K562 (cell line): ENCODE measurements around the gene SLC41A3. TPM values are rescaled to one million over a fixed set of nuclear protein-coding genes. Genes with fewer than 3 reads are reported as not detected.

Source experiments
- ATAC-seq: fragments of 200-7000 bp; cut with Tn5 transposase; 3 replicates; pipeline ENCODE4 v1.9.1; 2020; ENCODE audit warnings: moderate library complexity
- BruUV-seq: library from RNA; stranded (reverse); fragments of 400-500 nt; replicated peaks from 2 replicates; lab custom pipeline; 2021; lab: Mats Ljungman, UMichigan
- CTCF ChIA-PET: fragments of 300-600 bp; formaldehyde crosslinking; extraction: SDS; loops from one replicate; lab custom pipeline; 2021; ENCODE audit warnings: low intra/inter-chr PET ratio; lab: Yijun Ruan, JAX
- POLR2A ChIA-PET: fragments of 300-600, 350-650 bp; sonication (Branson Sonifier 250); formaldehyde crosslinking; extraction: SDS; loops from one replicate; lab custom pipeline; 2021; ENCODE audit warnings: antibody characterized with exemption, inconsistent platforms; lab: Yijun Ruan, JAX
- DNase-seq, 4 experiments: peaks; one replicate each; pipeline versions ENCODE4 v3.0.0 to v3.0.0-alpha.2; 2011 to 2018; ENCODE audit warnings: low spot score in 3 of 4, mixed read lengths in 3 of 4; ENCODE audit errors: extremely low read depth in 1 of 4
- FAIRE-seq: peaks from 2 replicates; lab custom pipeline; 2011; peaks lifted over from hg19 to GRCh38; lab: Jason Lieb, UNC
- H2AFZ ChIP-seq: 2 replicates; pipeline ENCODE4 v1.6.0; 2011; ENCODE audit warnings: low read depth, low read length, control low read depth, inconsistent platforms
- H3K27ac ChIP-seq: fragments of 200-600 bp; 3 replicates; pipeline ENCODE4 v1.8.0; 2011; ENCODE audit warnings: low read depth, mild to moderate bottlenecking, control low read depth, inconsistent platforms, low read length, moderate library complexity, mixed read lengths; ENCODE audit errors: extremely low read depth
- H3K27me3 ChIP-seq, 2 experiments: fragments of 300-600 bp in 1 of 2; 2 replicates in 1 of 2; 3 replicates in 1 of 2; pipeline versions ENCODE4 v1.6.0 to v1.8.0; 2011; ENCODE audit warnings: inconsistent platforms in 2 of 2, low read length in 2 of 2, mild to moderate bottlenecking in 1 of 2, mixed read lengths in 1 of 2, moderate library complexity in 1 of 2; ENCODE audit not compliant: control insufficient read depth in 2 of 2, insufficient read depth in 2 of 2
- H3K36me3 ChIP-seq: fragments of 300-600 bp; 3 replicates; pipeline ENCODE4 v1.8.0; 2011; ENCODE audit warnings: mild to moderate bottlenecking, low read length, inconsistent platforms; ENCODE audit not compliant: control insufficient read depth, insufficient read depth
- H3K4me1 ChIP-seq, 2 experiments: fragments of 200-600 bp in 1 of 2; replicated peaks in 1 of 2; 2 replicates in 1 of 2; 3 replicates in 1 of 2; pipeline versions ENCODE4 v1.5.1 to v1.8.0; 2011; ENCODE audit warnings: inconsistent platforms in 2 of 2, low read length in 2 of 2, mild to moderate bottlenecking in 1 of 2, mixed read lengths in 1 of 2, moderate library complexity in 1 of 2; ENCODE audit not compliant: control insufficient read depth in 2 of 2, insufficient read depth in 2 of 2
- H3K4me2 ChIP-seq: 2 replicates; pipeline ENCODE4 v1.6.1; 2011; ENCODE audit warnings: low read length, control low read depth, inconsistent platforms, mixed read lengths; ENCODE audit not compliant: insufficient read depth
- H3K4me3 ChIP-seq: fragments of 200-600 bp; sonication (generic), shearing (Covaris generic); 2 replicates; pipeline ENCODE4 v1.5.1; 2016; ENCODE audit warnings: control low read depth, inconsistent platforms
- H3K79me2 ChIP-seq: fragments of 200-600 bp; 3 replicates; pipeline ENCODE4 v1.8.0; 2011; ENCODE audit warnings: low read length, inconsistent platforms; ENCODE audit not compliant: control insufficient read depth, insufficient read depth
- H3K9ac ChIP-seq, 2 experiments: 2 replicates each; pipeline versions ENCODE4 v1.6.0 to v1.6.1; 2011; ENCODE audit warnings: low read depth in 2 of 2, low read length in 2 of 2, control low read depth in 1 of 2, inconsistent platforms in 1 of 2, mild to moderate bottlenecking in 1 of 2, mixed read lengths in 1 of 2; ENCODE audit not compliant: insufficient read depth in 1 of 2
- H3K9me1 ChIP-seq: one replicate; pipeline ENCODE4 v1.6.0; 2011; ENCODE audit warnings: inconsistent platforms, mild to moderate bottlenecking, low read length, moderate library complexity; ENCODE audit not compliant: control insufficient read depth, insufficient read depth
- H3K9me3 ChIP-seq: replicated peaks from 2 replicates; pipeline ENCODE4 v1.5.1; 2011; ENCODE audit warnings: low read depth, low read length, inconsistent platforms; ENCODE audit not compliant: control insufficient read depth, insufficient read depth
- H4K20me1 ChIP-seq: replicated peaks from 2 replicates; pipeline ENCODE4 v1.6.1; 2011; ENCODE audit warnings: low read length, inconsistent platforms, mixed read lengths; ENCODE audit not compliant: control insufficient read depth, insufficient read depth
- BMI1 ChIP-seq: fragments of 150-350 bp; IDR thresholded peaks from 2 replicates; pipeline ENCODE4 v1.6.1; 2014; ENCODE audit warnings: low read length
- CBFA2T2 ChIP-seq: fragments of 450-650 bp; conservative IDR thresholded peaks from 2 replicates; pipeline ENCODE4 v1.6.1; 2017; ENCODE audit warnings: mild to moderate bottlenecking
- FOXJ2 ChIP-seq: fragments of 200-800 bp; sonication (Bioruptor generic); IDR thresholded peaks from 2 replicates; pipeline ENCODE4 v1.6.1; 2016; ENCODE audit warnings: missing genetic modification characterization, missing compliant biosample characterization
- GABPB2 ChIP-seq: fragments of 250-450 bp; sonication (Bioruptor Pico); conservative IDR thresholded peaks from 2 replicates; pipeline ENCODE4 v1.5.1; 2021; ENCODE audit warnings: mild to moderate bottlenecking
- KDM4B ChIP-seq, 2 experiments: fragments of 450-650 bp in 1 of 2; sonication (generic) in 1 of 2; IDR thresholded peaks; 2 replicates each; pipeline ENCODE4 v1.6.1; 2016 to 2017; ENCODE audit warnings: borderline replicate concordance in 2 of 2, antibody characterized with exemption in 1 of 2, low read depth in 1 of 2, mild to moderate bottlenecking in 1 of 2
- KLF16 ChIP-seq: IDR thresholded peaks from 2 replicates; pipeline ENCODE4 v1.6.1; 2016; ENCODE audit warnings: antibody characterized with exemption
- POLR2H ChIP-seq: IDR thresholded peaks from 2 replicates; pipeline ENCODE4 v1.6.1; 2016; ENCODE audit warnings: missing genetic modification characterization, low read depth, mild to moderate bottlenecking, control low read depth, missing compliant biosample characterization, moderate library complexity
- RUNX1 ChIP-seq: sonication (generic); IDR thresholded peaks from 2 replicates; pipeline ENCODE4 v1.6.1; 2016; ENCODE audit warnings: antibody characterized with exemption, low read depth
- TBL1XR1 ChIP-seq, 2 experiments: IDR thresholded peaks; 2 replicates each; pipeline ENCODE4 v1.6.1; 2012; ENCODE audit warnings: improper control_type of control experiment in 2 of 2, low read length in 2 of 2, mild to moderate bottlenecking in 1 of 2
- TEAD1 ChIP-seq, 2 experiments: fragments of 450-650 bp in 1 of 2; sonication (generic) in 1 of 2; formaldehyde crosslinking; IDR thresholded peaks; 2 replicates each; pipeline versions ENCODE4 v1.4.0 to v1.8.0; 2020 to 2022; ENCODE audit warnings: mild to moderate bottlenecking in 2 of 2, missing genetic modification reagents in 1 of 2
- XRCC4 ChIP-seq: IDR thresholded peaks from one replicate; pipeline ENCODE4 v1.6.1; 2011; ENCODE audit not compliant: insufficient read depth, insufficient read length; ENCODE audit errors: extremely low read depth
- WGBS: fragments of 100-300 bp; shearing (Covaris generic); methylation state at CpG from one replicate; pipeline ENCODE4 v1.1.6; 2016; ENCODE audit warnings: low coverage, mixed read lengths; ENCODE audit not compliant: insufficient coverage; ENCODE audit errors: missing lambda C conversion rate; 5-methylcytosine and 5-hydroxymethylcytosine counted together
- in situ Hi-C: fragments of 300-500 bp; cut with MboI; formaldehyde crosslinking; loops from 4 replicates; pipeline ENCODE4 v1.15.0; 2018; ENCODE audit warnings: inconsistent platforms, mixed read lengths
- intact Hi-C: fragments of 100-400 bp; cut with micrococcal nuclease; formaldehyde crosslinking; loops from 2 replicates; pipeline ENCODE4 v1.14.2; 2022
- polyA plus RNA-seq, 8 experiments: library from polyadenylated mRNA; depleted of rRNA in 4 of 8; stranded (reverse) in 5 of 8; unstranded in 3 of 8; fragments of >200 nt; fragmentation: Nextera tagmentation in 2 of 8; fragmentation: Illumina TruSeq in 1 of 8; extraction: Ambion mirVana in 2 of 8; extraction: Trizol in 1 of 8; gene quantifications; 2 replicates each; pipeline versions ENCODE4 v1.2.1 to v1.2.3, GENCODE V29; 2011 to 2014; ENCODE audit warnings: inconsistent platforms in 1 of 8, missing spikeins in 1 of 8
- total RNA-seq, 7 experiments: library from RNA; depleted of rRNA in 6 of 7; stranded (reverse); fragments of >200 nt in 6 of 7; fragmentation: Illumina TruSeq in 2 of 7; extraction: Trizol in 2 of 7; gene quantifications; 2 replicates each; pipeline versions ENCODE4 v1.2.1 to v1.2.3, GENCODE V29; 2011 to 2021; ENCODE audit warnings: low replicate concordance in 1 of 7
- TF ChIP-seq, protein P1 (sequence below): sonication (generic); formaldehyde crosslinking; IDR thresholded peaks from 2 replicates; pipeline ENCODE4 v1.8.0; 2023; ENCODE audit warnings: missing genetic modification reagents, mild to moderate bottlenecking, borderline replicate concordance
- TF ChIP-seq, protein P2 (sequence below): fragments of 450-650 bp; IDR thresholded peaks from 2 replicates; pipeline ENCODE4 v1.6.1; 2017; ENCODE audit warnings: antibody characterized with exemption
- TF ChIP-seq, protein P3 (sequence below): sonication (generic); formaldehyde crosslinking; IDR thresholded peaks from 2 replicates; pipeline ENCODE4 v1.8.1; 2022; ENCODE audit warnings: missing genetic modification reagents

SLC41A3 gene
- total and polyA plus RNA-seq, 9 of the 15 experiments (the other 6 are each of a cell fraction or from before 2014, with no cell fraction given): 4.1 to 20.7 (median 11.2) TPM

DNA sequence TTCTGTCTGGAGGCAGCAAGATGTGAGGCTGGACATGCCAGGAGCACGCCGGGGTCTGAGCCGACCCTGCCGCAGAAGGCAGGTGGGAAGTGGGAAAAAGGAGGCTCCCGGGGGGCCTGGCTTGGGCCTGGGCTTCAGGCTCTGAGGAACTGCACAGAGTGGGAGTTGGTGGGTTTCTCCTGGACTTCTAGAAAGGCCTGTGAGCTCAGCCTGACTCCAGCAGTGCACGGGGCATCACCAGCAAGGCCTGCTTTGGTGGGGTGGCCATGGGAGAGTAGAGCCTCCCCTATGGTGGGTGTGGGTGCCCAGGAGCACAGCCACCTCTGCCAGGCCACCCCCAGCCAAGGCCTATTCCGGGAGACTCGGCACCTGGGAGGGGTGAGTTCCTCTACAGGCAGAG is 18.1 kb upstream of the SLC41A3 start:
- WGBS: 19% methylated on average over 6 of the region's 8 CpGs
- in situ Hi-C loops: no loop called here
- no peak for FAIRE-seq

More for the DNA sequence above, 18.1 kb upstream of the SLC41A3 start:
- no peak overlapping the region for H3K4me2 ChIP-seq
- no peaks in the 10 kb centered on the region for H3K79me2 ChIP-seq
- TF ChIP-seq CBFA2T2 (no peak), KLF16 (no peak), FOXJ2 (no peak), KDM4B (IDR thresholded peaks at IDR 0.05; ENCODE audit: borderline replicate concordance in 2 of 2, low read depth in 1 of 2) (no peak), POLR2H (tag) (no peak), BMI1 (no peak), GABPB2 (no peak), XRCC4 (no peak), TBL1XR1 (IDR thresholded peaks at IDR 0.05; ENCODE audit: low read length in 2 of 2) (no peak), RUNX1 (no peak), TEAD1 (CRISPR knock-in tag; IDR thresholded peaks at IDR 0.05) (no peak)
- TF ChIP-seq, protein P1, sequence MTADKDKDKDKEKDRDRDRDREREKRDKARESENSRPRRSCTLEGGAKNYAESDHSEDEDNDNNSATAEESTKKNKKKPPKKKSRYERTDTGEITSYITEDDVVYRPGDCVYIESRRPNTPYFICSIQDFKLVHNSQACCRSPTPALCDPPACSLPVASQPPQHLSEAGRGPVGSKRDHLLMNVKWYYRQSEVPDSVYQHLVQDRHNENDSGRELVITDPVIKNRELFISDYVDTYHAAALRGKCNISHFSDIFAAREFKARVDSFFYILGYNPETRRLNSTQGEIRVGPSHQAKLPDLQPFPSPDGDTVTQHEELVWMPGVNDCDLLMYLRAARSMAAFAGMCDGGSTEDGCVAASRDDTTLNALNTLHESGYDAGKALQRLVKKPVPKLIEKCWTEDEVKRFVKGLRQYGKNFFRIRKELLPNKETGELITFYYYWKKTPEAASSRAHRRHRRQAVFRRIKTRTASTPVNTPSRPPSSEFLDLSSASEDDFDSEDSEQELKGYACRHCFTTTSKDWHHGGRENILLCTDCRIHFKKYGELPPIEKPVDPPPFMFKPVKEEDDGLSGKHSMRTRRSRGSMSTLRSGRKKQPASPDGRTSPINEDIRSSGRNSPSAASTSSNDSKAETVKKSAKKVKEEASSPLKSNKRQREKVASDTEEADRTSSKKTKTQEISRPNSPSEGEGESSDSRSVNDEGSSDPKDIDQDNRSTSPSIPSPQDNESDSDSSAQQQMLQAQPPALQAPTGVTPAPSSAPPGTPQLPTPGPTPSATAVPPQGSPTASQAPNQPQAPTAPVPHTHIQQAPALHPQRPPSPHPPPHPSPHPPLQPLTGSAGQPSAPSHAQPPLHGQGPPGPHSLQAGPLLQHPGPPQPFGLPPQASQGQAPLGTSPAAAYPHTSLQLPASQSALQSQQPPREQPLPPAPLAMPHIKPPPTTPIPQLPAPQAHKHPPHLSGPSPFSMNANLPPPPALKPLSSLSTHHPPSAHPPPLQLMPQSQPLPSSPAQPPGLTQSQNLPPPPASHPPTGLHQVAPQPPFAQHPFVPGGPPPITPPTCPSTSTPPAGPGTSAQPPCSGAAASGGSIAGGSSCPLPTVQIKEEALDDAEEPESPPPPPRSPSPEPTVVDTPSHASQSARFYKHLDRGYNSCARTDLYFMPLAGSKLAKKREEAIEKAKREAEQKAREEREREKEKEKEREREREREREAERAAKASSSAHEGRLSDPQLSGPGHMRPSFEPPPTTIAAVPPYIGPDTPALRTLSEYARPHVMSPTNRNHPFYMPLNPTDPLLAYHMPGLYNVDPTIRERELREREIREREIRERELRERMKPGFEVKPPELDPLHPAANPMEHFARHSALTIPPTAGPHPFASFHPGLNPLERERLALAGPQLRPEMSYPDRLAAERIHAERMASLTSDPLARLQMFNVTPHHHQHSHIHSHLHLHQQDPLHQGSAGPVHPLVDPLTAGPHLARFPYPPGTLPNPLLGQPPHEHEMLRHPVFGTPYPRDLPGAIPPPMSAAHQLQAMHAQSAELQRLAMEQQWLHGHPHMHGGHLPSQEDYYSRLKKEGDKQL (CRISPR knock-in tag): no peak
- TF ChIP-seq, protein P2, sequence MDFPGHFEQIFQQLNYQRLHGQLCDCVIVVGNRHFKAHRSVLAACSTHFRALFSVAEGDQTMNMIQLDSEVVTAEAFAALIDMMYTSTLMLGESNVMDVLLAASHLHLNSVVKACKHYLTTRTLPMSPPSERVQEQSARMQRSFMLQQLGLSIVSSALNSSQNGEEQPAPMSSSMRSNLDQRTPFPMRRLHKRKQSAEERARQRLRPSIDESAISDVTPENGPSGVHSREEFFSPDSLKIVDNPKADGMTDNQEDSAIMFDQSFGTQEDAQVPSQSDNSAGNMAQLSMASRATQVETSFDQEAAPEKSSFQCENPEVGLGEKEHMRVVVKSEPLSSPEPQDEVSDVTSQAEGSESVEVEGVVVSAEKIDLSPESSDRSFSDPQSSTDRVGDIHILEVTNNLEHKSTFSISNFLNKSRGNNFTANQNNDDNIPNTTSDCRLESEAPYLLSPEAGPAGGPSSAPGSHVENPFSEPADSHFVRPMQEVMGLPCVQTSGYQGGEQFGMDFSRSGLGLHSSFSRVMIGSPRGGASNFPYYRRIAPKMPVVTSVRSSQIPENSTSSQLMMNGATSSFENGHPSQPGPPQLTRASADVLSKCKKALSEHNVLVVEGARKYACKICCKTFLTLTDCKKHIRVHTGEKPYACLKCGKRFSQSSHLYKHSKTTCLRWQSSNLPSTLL: no peak
- TF ChIP-seq, protein P3, sequence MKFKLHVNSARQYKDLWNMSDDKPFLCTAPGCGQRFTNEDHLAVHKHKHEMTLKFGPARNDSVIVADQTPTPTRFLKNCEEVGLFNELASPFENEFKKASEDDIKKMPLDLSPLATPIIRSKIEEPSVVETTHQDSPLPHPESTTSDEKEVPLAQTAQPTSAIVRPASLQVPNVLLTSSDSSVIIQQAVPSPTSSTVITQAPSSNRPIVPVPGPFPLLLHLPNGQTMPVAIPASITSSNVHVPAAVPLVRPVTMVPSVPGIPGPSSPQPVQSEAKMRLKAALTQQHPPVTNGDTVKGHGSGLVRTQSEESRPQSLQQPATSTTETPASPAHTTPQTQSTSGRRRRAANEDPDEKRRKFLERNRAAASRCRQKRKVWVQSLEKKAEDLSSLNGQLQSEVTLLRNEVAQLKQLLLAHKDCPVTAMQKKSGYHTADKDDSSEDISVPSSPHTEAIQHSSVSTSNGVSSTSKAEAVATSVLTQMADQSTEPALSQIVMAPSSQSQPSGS (CRISPR knock-in tag): no peak
- no peak overlapping the region for H3K27ac ChIP-seq
- H3K4me1 ChIP-seq: peaks cover 0 to 3% of the 10 kb centered on the region in 2 experiments; a peak in 2 of 5 replicates
- peaks cover 2 to 42% of the 10 kb centered on the region in 2 experiments; a peak in 4 of 5 replicates for H3K27me3 ChIP-seq
- intact Hi-C loops: no loop called here
- no peak for ATAC-seq
- H3K9me3 ChIP-seq: no peaks in the 10 kb centered on the region
- no peaks in the 10 kb centered on the region for H3K36me3 ChIP-seq
- no peaks in the 10 kb centered on the region for H4K20me1 ChIP-seq
- BruUV-seq: no TSS peak
- ChIA-PET POLR2A (interaction anchor here (1.6 kb wide), 1 partner anchor 9 kb away, joined by 3 read pairs; no protein-coding TSS in a partner anchor), CTCF (no interaction called here)
- no peak for DNase-seq
- no peaks in the 10 kb centered on the region for H3K9me1 ChIP-seq
- H3K4me3 ChIP-seq: no peak overlapping the region
- no peak overlapping the region for H3K9ac ChIP-seq
- H2AFZ ChIP-seq: no peak overlapping the region
